GM23248 (cell line): ENCODE results near the gene GSN. TPM values are rescaled to one million over a fixed set of nuclear protein-coding genes. Genes with fewer than 3 reads are reported as not detected.

Experiments
- DNase-seq: peaks from one replicate; pipeline ENCODE4 v3.0.0-alpha.2; 2015
- H2AFZ ChIP-seq: fragments of 200-600 bp; sonication (generic); 2 replicates; pipeline ENCODE4 v1.6.1; 2016; ENCODE audit warnings: antibody characterized with exemption
- H3F3A ChIP-seq: fragments of 200-600 bp; sonication (generic); 2 replicates; pipeline ENCODE4 v1.6.1; 2016; ENCODE audit warnings: mild to moderate bottlenecking, antibody characterized with exemption, mixed run types; ENCODE audit not compliant: insufficient read depth
- H3K27ac ChIP-seq: fragments of 200-600 bp; sonication (generic); 2 replicates; pipeline ENCODE4 v1.5.1; 2016; ENCODE audit warnings: mild to moderate bottlenecking
- H3K27me3 ChIP-seq: fragments of 200-600 bp; sonication (generic); replicated peaks from 2 replicates; pipeline ENCODE4 v1.6.1; 2016; ENCODE audit warnings: mild to moderate bottlenecking; ENCODE audit not compliant: insufficient read depth
- H3K36me3 ChIP-seq: fragments of 200-600 bp; sonication (generic); 2 replicates; pipeline ENCODE4 v1.6.1; 2016; ENCODE audit warnings: low read depth, mild to moderate bottlenecking
- H3K4me1 ChIP-seq: fragments of 200-600 bp; sonication (generic); 2 replicates; pipeline ENCODE4 v1.6.1; 2016; ENCODE audit warnings: mild to moderate bottlenecking; ENCODE audit not compliant: insufficient read depth
- H3K4me2 ChIP-seq: fragments of 200-600 bp; sonication (generic); one replicate; pipeline ENCODE4 v1.6.1; 2016; ENCODE audit warnings: mild to moderate bottlenecking; ENCODE audit not compliant: unreplicated experiment
- H3K4me3 ChIP-seq: fragments of 200-600 bp; sonication (generic); 2 replicates; pipeline ENCODE4 v1.5.1; 2016; ENCODE audit warnings: mild to moderate bottlenecking
- H3K79me2 ChIP-seq: fragments of 200-600 bp; sonication (generic); 2 replicates; pipeline ENCODE4 v1.6.1; 2016; ENCODE audit warnings: mild to moderate bottlenecking; ENCODE audit not compliant: insufficient read depth
- H3K9ac ChIP-seq: fragments of 200-600 bp; sonication (generic); 2 replicates; pipeline ENCODE4 v1.6.1; 2016; ENCODE audit warnings: mild to moderate bottlenecking
- H3K9me2 ChIP-seq: fragments of 200-600 bp; sonication (generic); 2 replicates; pipeline ENCODE4 v1.6.1; 2016; ENCODE audit warnings: mixed run types, mild to moderate bottlenecking, moderate library complexity; ENCODE audit not compliant: insufficient read depth
- H3K9me3 ChIP-seq: fragments of 200-600 bp; sonication (generic); one replicate; pipeline ENCODE4 v1.6.1; 2017; ENCODE audit warnings: low read depth
- H4K20me1 ChIP-seq: fragments of 200-600 bp; sonication (generic); 2 replicates; pipeline ENCODE4 v1.6.0; 2016; ENCODE audit not compliant: insufficient read depth
- EZH2 ChIP-seq: fragments of 200-600 bp; sonication (generic); IDR thresholded peaks from 2 replicates; pipeline ENCODE4 v1.6.1; 2018; ENCODE audit warnings: antibody characterized with exemption, mild to moderate bottlenecking; ENCODE audit not compliant: insufficient read depth, poor library complexity, severe bottlenecking
- EZH2phosphoT487 ChIP-seq: fragments of 200-600 bp; sonication (generic); IDR thresholded peaks from 2 replicates; pipeline ENCODE4 v1.6.1; 2018; ENCODE audit warnings: antibody characterized with exemption, moderate library complexity, mild to moderate bottlenecking, low read depth; ENCODE audit not compliant: insufficient read depth
- WGBS, 2 experiments: methylation state at CpG; one replicate each; pipeline ENCODE4 v1.1.6; 2015 to 2017; ENCODE audit warnings: low lambda C conversion rate in 2 of 2, low coverage in 1 of 2; ENCODE audit errors: missing lambda C conversion rate in 2 of 2; 5-methylcytosine and 5-hydroxymethylcytosine counted together
- in situ Hi-C: fragments of 300-500 bp; cut with MboI; formaldehyde crosslinking; loops from 2 replicates; pipeline ENCODE4 v1.15.0; 2020
- polyA plus RNA-seq: library from polyadenylated mRNA; unstranded; fragments of >200 nt; fragmentation: Nextera tagmentation; extraction: Ambion mirVana; gene quantifications from 2 replicates; pipeline ENCODE4 v1.2.1, GENCODE V29; 2016
- total RNA-seq: library from RNA; depleted of rRNA; stranded (reverse); fragments of >200 nt; shearing (Covaris generic); gene quantifications from 2 replicates; pipeline ENCODE4 v1.2.3, GENCODE V29; 2014

GSN gene
- total and polyA plus RNA-seq, 2 experiments from 2014 or later: 258 to 387 TPM

DNA sequence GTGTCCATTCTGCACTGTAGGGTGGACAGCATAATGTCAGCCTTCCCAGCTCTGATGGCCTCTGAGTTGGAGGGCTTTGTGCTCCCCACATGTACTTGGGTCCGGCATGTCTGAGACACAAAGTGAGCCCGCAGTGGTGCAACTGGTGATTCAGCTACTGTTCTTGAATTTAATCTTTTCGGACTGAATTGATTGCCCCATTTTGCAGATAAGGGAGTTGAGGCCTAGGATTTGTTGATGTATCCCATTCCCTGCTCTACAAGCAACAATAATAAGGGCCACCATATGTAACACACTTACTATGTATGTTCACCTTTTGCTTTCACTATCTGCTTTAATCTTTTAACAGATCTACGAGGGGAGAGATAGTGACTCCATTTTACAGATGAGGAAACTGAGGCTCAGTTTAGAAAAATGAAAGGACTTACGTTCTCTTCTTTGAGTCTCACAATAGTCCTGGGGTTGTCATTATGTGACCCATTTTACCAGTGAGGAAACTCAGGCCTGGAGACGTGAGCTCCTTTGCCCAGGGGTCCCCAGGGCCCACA is 4.5 kb downstream of the GSN start:
- H3K9me3 ChIP-seq: no peaks in the 10 kb centered on the region
- no peaks in the 10 kb centered on the region for H4K20me1 ChIP-seq
- no peaks in the 10 kb centered on the region for H3K27me3 ChIP-seq
- H3K79me2 ChIP-seq: peaks cover 81% of the 10 kb centered on the region
- H3K9me2 ChIP-seq: no peaks in the 10 kb centered on the region
- 78 to 79% methylated on average over 6 of the region's 6 CpGs for WGBS, 2 experiments
- TF ChIP-seq EZH2 (no peak), EZH2phosphoT487 (no peak)
- peak overlapping the region; percentile 94 for H3K4me2 ChIP-seq
- H2AFZ ChIP-seq: no peak overlapping the region
- DNase-seq: no peak
- in situ Hi-C loops: no loop called here
- H3F3A ChIP-seq: peaks cover 66% of the 10 kb centered on the region
- peak overlapping the region; percentile 85 for H3K4me3 ChIP-seq
- peaks cover 75% of the 10 kb centered on the region for H3K4me1 ChIP-seq
- H3K36me3 ChIP-seq: no peaks in the 10 kb centered on the region
- peak overlapping the region; percentile 73 for H3K27ac ChIP-seq
- H3K9ac ChIP-seq: peak overlapping the region; percentile 59

DNA sequence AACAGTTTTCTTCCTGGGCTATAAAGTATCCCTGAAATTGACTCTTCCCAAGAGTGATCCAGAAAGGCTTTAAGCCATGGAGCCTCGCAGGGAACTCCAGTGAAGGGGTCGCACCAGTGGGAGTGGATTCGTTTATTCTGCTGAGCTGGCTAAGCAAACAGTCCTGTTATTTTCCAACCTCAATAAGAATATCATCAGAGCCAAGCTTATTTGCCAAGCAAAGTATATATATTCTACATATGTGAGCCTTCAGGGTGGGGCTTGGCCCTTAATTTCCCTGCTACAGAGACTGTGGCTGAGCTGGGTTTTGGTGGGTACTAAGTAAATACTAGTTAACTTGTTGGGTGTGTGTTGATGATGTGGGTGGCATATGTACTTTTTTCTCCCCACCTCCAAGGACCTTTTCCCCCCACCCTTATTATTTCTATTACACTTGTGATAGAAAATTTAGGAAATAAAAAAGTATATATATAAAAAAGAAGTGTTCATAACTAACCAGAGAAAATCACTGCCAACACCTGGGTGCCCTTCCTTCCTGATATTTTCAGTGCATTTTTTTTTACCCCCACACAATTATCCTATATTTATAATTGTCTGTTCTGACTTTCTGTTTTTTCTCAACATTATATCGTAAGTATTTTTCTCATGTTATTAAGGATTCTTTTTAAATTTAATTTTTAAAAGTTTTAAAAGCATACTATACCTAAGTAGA is 5.3 kb downstream of the GSN start:
- Histone ChIP-seq H3F3A (peaks cover 73% of the 10 kb centered on the region), H3K9ac (no peak overlapping the region), H2AFZ (no peak overlapping the region), H3K9me3 (no peaks in the 10 kb centered on the region), H3K4me1 (peaks cover 81% of the 10 kb centered on the region), H3K27ac (peak overlapping the region; percentile 73; the same call in 1 of the 2 replicates), H3K36me3 (no peaks in the 10 kb centered on the region), H4K20me1 (no peaks in the 10 kb centered on the region), H3K27me3 (no peaks in the 10 kb centered on the region), H3K9me2 (no peaks in the 10 kb centered on the region), H3K4me2 (peak overlapping the region; percentile 94), H3K4me3 (no peak overlapping the region), H3K79me2 (peaks cover 81% of the 10 kb centered on the region)
- DNase-seq: no peak
- WGBS, 2 experiments: 63 to 69% methylated on average over 4 of the region's 4 CpGs
- in situ Hi-C loops: no loop called here
- TF ChIP-seq EZH2phosphoT487: no peak
- TF ChIP-seq EZH2: no peak

DNA sequence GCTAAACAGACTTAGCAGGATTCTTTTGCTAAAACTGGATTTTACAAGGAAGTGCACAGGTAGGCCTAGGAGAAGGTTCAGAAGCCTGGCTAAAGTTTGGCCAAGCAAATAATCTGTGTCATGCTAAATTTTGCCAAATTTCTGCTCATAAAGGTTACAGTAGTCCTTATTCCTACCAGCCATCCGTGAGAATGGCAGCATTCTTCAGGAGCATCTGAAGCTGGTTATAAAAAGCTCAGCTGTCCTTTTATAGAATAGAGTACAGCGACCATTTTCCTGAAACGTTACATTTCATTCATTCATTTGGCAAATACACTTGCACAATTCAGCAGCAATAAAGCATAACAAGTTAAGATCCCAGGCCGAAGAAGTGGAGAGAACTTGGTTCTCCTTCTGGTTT is 6.9 kb downstream of the GSN start:
- H3K9me3 ChIP-seq: no peaks in the 10 kb centered on the region
- in situ Hi-C loops: no loop called here
- TF ChIP-seq EZH2: no peak
- TF ChIP-seq EZH2phosphoT487: no peak
- peaks cover 75% of the 10 kb centered on the region for H3K79me2 ChIP-seq
- no peaks in the 10 kb centered on the region for H3K36me3 ChIP-seq
- H3K4me2 ChIP-seq: no peak overlapping the region
- H3K27me3 ChIP-seq: no peaks in the 10 kb centered on the region
- no peak overlapping the region for H3K9ac ChIP-seq
- no peaks in the 10 kb centered on the region for H3K9me2 ChIP-seq
- no peaks in the 10 kb centered on the region for H4K20me1 ChIP-seq
- H3K4me3 ChIP-seq: no peak overlapping the region
- peaks cover 72% of the 10 kb centered on the region for H3F3A ChIP-seq
- no peak for DNase-seq
- 23 to 26% methylated on average over 4 of the region's 4 CpGs for WGBS, 2 experiments
- H3K4me1 ChIP-seq: peaks cover 90% of the 10 kb centered on the region
- no peak overlapping the region for H2AFZ ChIP-seq
- no peak overlapping the region for H3K27ac ChIP-seq

DNA sequence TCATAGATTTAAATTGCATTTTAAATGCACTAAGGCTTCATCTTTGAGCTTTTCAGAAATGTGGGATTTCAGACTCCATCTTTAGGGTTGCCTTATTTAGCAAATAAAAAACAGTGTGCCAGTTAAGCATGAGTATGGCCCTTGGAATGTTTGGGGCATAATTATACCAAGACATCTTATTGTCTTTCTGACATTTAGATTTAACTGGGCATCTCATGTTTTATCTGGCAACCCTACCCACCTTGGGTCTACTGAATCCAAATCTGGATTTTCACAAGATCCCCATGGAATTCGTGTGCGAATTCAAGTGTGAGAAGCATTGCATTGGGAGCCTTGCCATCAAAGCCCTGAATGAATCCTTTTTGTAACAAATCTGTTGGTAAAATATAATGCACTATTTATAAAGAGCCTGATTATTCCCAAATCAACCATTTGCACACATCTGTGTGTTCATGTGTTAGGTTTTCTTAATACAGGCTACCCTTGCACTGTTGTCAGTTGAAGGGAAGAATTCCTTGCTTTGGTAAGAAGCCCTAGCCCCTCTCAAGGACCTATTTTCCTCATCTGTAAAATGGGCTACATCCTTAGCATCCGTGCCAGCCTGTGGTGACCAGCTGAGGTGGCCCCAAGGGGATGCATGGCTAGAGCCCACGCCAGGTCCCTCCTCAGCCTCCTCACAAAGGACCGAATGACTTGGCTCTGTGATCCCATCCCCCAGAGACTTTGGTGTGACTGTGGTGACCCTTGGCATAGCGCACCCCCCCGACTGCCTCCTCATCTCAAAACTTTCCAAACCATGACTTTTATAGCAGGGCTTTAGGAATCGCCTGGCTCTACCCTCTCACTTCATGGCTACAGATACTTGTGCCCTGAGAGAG is 8.1 kb downstream of the GSN start:
- Histone ChIP-seq H3K27ac (peak overlapping the region; percentile 95), H3K4me3 (no peak overlapping the region)
- DNase-seq: no peak

More for the DNA sequence above, 8.1 kb downstream of the GSN start:
- in situ Hi-C loops: no loop called here
- WGBS, 2 experiments: 78 to 79% methylated on average over 8 of the region's 8 CpGs
- H3K9me2 ChIP-seq: no peaks in the 10 kb centered on the region
- no peak overlapping the region for H3K9ac ChIP-seq
- no peaks in the 10 kb centered on the region for H3K36me3 ChIP-seq
- peaks cover 87% of the 10 kb centered on the region for H3K4me1 ChIP-seq
- no peaks in the 10 kb centered on the region for H3K27me3 ChIP-seq
- no peak overlapping the region for H2AFZ ChIP-seq
- H3F3A ChIP-seq: peaks cover 70% of the 10 kb centered on the region
- H3K79me2 ChIP-seq: peaks cover 75% of the 10 kb centered on the region
- H4K20me1 ChIP-seq: no peaks in the 10 kb centered on the region
- H3K4me2 ChIP-seq: no peak overlapping the region
- no peak for TF ChIP-seq EZH2phosphoT487
- TF ChIP-seq EZH2: no peak
- H3K9me3 ChIP-seq: no peaks in the 10 kb centered on the region
